Kidney (tissue), 14 donors: Measurements from ENCODE around the gene CFAP221. TPM values are rescaled to one million over a fixed set of nuclear protein-coding genes. Genes with fewer than 3 reads are reported as not detected.

Source experiments
- DNase-seq, 5 donors: peaks; one replicate each; pipeline ENCODE4 v3.0.0-alpha.2; 2013 to 2020
- FAIRE-seq: peaks from 2 replicates; lab custom pipeline; 2012; peaks lifted over from hg19 to GRCh38; lab: Jason Lieb, UNC
- H3K27ac ChIP-seq, 2 donors: one replicate each; pipeline ENCODE4 v1.7.0; 2013; ENCODE audit warnings: low read depth in 2 of 2, low read length in 2 of 2, inconsistent platforms in 1 of 2
- H3K27me3 ChIP-seq: one replicate; pipeline ENCODE4 v1.7.1; 2013; ENCODE audit warnings: low read length, inconsistent platforms; ENCODE audit not compliant: control insufficient read depth, insufficient read depth
- H3K36me3 ChIP-seq, 3 donors: one replicate each; pipeline versions ENCODE4 v1.7.0 to v1.7.1; 2013; ENCODE audit warnings: low read length in 3 of 3, control low read depth in 1 of 3, inconsistent platforms in 1 of 3; ENCODE audit not compliant: insufficient read depth in 3 of 3, control insufficient read depth in 2 of 3
- H3K4me1 ChIP-seq, 3 donors: one replicate each; pipeline versions ENCODE4 v1.7.0 to v1.7.1; 2013; ENCODE audit warnings: low read length in 3 of 3, inconsistent platforms in 1 of 3, low read depth in 1 of 3; ENCODE audit not compliant: control insufficient read depth in 2 of 3, insufficient read depth in 2 of 3
- H3K4me3 ChIP-seq, 3 donors: one replicate each; pipeline versions ENCODE4 v1.7.0 to v1.8.1; 2013; ENCODE audit warnings: low read length in 3 of 3, control low read depth in 1 of 3, inconsistent platforms in 1 of 3
- H3K9ac ChIP-seq, 3 donors: one replicate each; pipeline versions ENCODE4 v1.7.0 to v1.7.1; 2013; ENCODE audit warnings: low read length in 3 of 3, control low read depth in 1 of 3, inconsistent platforms in 1 of 3
- H3K9me3 ChIP-seq, 3 donors: one replicate each; pipeline versions ENCODE4 v1.7.0 to v1.7.1; 2013; ENCODE audit warnings: low read length in 3 of 3, control low read depth in 1 of 3, inconsistent platforms in 1 of 3; ENCODE audit not compliant: control insufficient read depth in 2 of 3, insufficient read depth in 1 of 3
- intact Hi-C: fragments of 100-400 bp; cut with DNase I; formaldehyde crosslinking; loops from one replicate; pipeline ENCODE4 v1.11.1; 2022
- polyA plus RNA-seq: library from polyadenylated mRNA; stranded (reverse); fragments of 350-450 nt; fragmentation: Illumina TruSeq; extraction: RNeasy Lipid Tissue Mini Kit (QIAGEN cat#74804); gene quantifications from one replicate; pipeline ENCODE4 v1.2.3, GENCODE V29; 2014; ENCODE audit warnings: low read depth, low replicate concordance; ENCODE audit not compliant: insufficient read depth
- total RNA-seq: library from RNA; stranded (reverse); fragmentation: NEBNext Ultra II Directional; extraction: Animal tissue kit (Norgen Biotek cat#: 25700); gene quantifications from one replicate; pipeline ENCODE4 v1.2.1, GENCODE V29; 2021
- TF ChIP-seq, protein P1 (sequence below): IDR thresholded peaks from 3 replicates; pipeline ENCODE4 v1.5.1; 2012; ENCODE audit warnings: mild to moderate bottlenecking, moderate library complexity, borderline replicate concordance; ENCODE audit not compliant: insufficient read depth; ENCODE audit errors: extremely low read depth
- donor health status: control.
- donor health status: control.
- donor health status: control.
- donor health status: control.
- donor health status: control.
- donor health status: DM: yes; HTN: yes; CAD: no.
- donor health status: Normal renal cell carcinoma (clear cell type).

Gene CFAP221
- total and polyA plus RNA-seq, 2 donors from 2014 or later: 15.9 to 58.7 TPM

DNA sequence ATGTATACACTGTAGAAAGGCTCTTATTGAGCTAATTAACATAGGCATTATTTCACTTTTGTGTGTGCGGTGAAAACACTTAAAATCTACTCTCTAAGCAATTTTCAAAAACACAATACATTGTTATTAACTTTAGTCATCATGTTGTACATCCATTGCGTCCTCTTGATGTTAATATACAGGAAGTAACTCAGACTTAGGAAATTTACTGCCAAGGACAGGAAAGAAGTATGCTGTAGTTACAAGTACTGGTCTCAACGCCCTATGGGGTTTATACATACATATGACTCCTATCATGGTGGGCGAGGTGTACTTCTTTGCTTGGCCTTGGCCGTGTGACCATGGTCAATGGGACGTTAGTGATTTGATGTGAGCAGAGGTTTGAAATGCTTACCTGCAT is 35.5 kb upstream of the CFAP221 start:
- H3K4me3 ChIP-seq: no peak overlapping the region
- no peak overlapping the region for H3K27ac ChIP-seq
- TF ChIP-seq, protein P1, sequence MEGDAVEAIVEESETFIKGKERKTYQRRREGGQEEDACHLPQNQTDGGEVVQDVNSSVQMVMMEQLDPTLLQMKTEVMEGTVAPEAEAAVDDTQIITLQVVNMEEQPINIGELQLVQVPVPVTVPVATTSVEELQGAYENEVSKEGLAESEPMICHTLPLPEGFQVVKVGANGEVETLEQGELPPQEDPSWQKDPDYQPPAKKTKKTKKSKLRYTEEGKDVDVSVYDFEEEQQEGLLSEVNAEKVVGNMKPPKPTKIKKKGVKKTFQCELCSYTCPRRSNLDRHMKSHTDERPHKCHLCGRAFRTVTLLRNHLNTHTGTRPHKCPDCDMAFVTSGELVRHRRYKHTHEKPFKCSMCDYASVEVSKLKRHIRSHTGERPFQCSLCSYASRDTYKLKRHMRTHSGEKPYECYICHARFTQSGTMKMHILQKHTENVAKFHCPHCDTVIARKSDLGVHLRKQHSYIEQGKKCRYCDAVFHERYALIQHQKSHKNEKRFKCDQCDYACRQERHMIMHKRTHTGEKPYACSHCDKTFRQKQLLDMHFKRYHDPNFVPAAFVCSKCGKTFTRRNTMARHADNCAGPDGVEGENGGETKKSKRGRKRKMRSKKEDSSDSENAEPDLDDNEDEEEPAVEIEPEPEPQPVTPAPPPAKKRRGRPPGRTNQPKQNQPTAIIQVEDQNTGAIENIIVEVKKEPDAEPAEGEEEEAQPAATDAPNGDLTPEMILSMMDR: no peak
- FAIRE-seq: no peak
- no peaks in the 10 kb centered on the region for H3K4me1 ChIP-seq
- no peaks in the 10 kb centered on the region for H3K9me3 ChIP-seq
- H3K27me3 ChIP-seq: no peaks in the 10 kb centered on the region
- H3K9ac ChIP-seq: no peak overlapping the region
- DNase-seq: no peak
- no peaks in the 10 kb centered on the region for H3K36me3 ChIP-seq
- intact Hi-C loops: no loop called here

DNA sequence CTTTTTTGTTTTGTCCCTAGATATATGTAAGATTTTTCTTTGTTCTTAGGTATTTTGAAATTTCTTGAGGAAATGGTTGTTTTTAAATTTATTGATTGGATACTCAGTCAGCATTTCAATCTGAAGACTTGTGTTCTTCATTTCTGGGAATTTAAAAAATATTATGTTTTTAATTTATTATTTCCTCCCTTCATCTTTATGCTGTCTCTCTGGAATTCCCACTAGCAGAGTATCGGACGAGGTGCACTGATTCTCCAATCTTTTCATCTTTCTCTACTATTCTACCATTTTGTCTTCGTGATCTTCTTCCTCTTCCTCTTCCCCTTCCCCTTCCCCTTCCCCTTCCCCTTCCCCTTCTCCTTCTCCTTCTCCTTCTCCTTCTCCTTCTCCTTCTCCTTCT is 32.3 kb upstream of the CFAP221 start:
- H3K27ac ChIP-seq: no peak overlapping the region
- H3K4me1 ChIP-seq: no peaks in the 10 kb centered on the region
- no peak overlapping the region for H3K9ac ChIP-seq
- no peaks in the 10 kb centered on the region for H3K9me3 ChIP-seq
- H3K27me3 ChIP-seq: no peaks in the 10 kb centered on the region
- H3K4me3 ChIP-seq: no peak overlapping the region
- FAIRE-seq (no peak), DNase-seq (no peak)
- H3K36me3 ChIP-seq: no peaks in the 10 kb centered on the region
- intact Hi-C loops: no loop called here
- TF ChIP-seq, protein P1: no peak

DNA sequence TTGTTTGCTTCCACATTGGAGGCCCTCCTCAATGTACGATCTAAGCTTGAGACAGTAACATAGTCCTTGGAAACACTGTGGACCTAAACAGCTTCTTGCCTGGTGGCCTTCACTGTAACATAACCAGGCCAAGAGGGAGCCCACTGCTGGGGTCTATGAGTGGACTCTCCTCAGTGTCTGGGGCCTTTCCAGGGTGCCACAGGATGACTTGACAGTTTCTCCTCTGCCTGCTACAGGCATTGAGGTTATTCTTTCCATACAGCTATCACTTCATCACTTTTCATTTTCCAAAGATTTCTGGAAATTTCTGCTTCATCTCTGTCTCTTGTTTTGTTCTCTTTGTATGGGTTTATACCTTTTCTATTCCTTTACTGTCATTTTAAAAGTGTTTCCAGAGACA is 31.3 kb upstream of the CFAP221 start:
- Histone ChIP-seq H3K4me3 (no peak overlapping the region), H3K4me1 (no peaks in the 10 kb centered on the region), H3K27ac (no peak overlapping the region), H3K36me3 (no peaks in the 10 kb centered on the region), H3K9me3 (no peaks in the 10 kb centered on the region), H3K9ac (no peak overlapping the region), H3K27me3 (no peaks in the 10 kb centered on the region)
- DNase-seq (no peak), FAIRE-seq (no peak)
- TF ChIP-seq, protein P1: no peak
- intact Hi-C loops: no loop called here

DNA sequence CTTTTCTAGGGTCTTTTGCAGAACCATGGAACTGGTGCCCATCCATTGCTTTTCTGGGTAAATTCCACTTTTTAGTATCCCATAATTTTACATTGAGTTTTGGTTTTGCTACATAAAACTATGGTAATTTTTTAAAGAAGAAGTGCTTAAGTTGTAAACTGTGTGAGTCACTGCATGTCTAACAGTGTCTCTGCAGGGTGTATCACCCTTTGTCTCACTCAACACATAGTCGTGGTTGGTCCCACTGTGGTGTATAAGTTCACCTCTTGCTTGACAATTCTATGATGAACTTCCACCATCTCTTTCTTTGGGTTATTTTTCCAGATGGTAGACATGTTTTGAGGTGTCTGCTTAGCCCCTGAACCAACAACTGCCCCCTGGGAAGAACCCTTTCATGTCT is 30.4 kb upstream of the CFAP221 start:
- H3K4me3 ChIP-seq: no peak overlapping the region
- DNase-seq (no peak), FAIRE-seq (no peak)
- H3K27ac ChIP-seq: no peak overlapping the region
- no peaks in the 10 kb centered on the region for H3K36me3 ChIP-seq
- intact Hi-C loops: no loop called here
- no peaks in the 10 kb centered on the region for H3K4me1 ChIP-seq
- H3K9me3 ChIP-seq: no peaks in the 10 kb centered on the region
- TF ChIP-seq, protein P1: no peak
- no peak overlapping the region for H3K9ac ChIP-seq
- H3K27me3 ChIP-seq: no peaks in the 10 kb centered on the region
